ENCODE results near the gene KCNN4. TPM values are rescaled to one million over a fixed set of nuclear protein-coding genes. Genes with fewer than 3 reads are reported as not detected.

Gene KCNN4
- total RNA-seq, 1 experiment from 2014 or later: 45.9 TPM

DNA sequence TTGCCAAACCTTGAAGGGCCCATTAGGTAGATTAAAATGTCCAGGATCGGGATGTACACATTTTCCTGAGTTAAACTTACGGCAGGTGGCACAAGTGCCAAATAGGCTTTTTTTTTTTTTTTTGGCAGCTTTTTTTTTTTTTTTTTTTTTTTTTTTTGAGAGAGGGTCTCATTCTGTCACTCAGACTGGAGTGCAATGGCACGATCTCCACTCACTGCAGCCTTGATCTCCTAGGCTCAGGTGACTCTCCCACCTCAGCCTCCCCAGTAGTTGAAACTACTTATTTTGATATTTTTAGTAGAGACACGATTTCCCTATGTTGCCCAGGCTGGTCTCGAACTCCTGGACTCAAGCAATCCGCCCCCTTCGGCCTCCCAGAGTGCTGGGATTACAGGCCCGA lies 55.9 kb downstream of the KCNN4 start:
- intact Hi-C loops (cut with micrococcal nuclease): no loop called here
- CTCF ChIA-PET: interaction anchor here (0.6 kb wide), 1 partner anchor 89 kb away, joined by 3 read pairs; no protein-coding TSS in a partner anchor

GRCh38 chr19:43723588-43723987 lies 57.2 kb downstream of the KCNN4 start:
- intact Hi-C loops (cut with micrococcal nuclease): loop anchor here (1.0 kb wide), 1 partner anchor 54 kb away; no protein-coding TSS in a partner anchor
- no peaks in the 10 kb centered on the region for H3K27me3 Mint-ChIP-seq (ENCODE audit: insufficient read depth, unreplicated experiment)
- H3K4me3 Mint-ChIP-seq (ENCODE audit: unreplicated experiment): no peak overlapping the region
- H3K4me1 Mint-ChIP-seq (ENCODE audit: insufficient read depth, unreplicated experiment): peaks cover 6% of the 10 kb centered on the region
- peak; percentile 48 for DNase-seq (ENCODE audit: unreplicated experiment)
- no peaks in the 10 kb centered on the region for H3K9me3 Mint-ChIP-seq (ENCODE audit: unreplicated experiment)
- TF ChIP-seq CTCF (IDR thresholded peaks at IDR 0.05; ENCODE audit: unreplicated experiment): peak; percentile 35
- no peak overlapping the region for H3K27ac Mint-ChIP-seq (ENCODE audit: low read depth, unreplicated experiment)
- BruUV-seq (replicated peaks): no TSS peak
- CTCF ChIA-PET: interaction anchor here (0.8 kb wide), 1 partner anchor 86 kb away, joined by 3 read pairs; no protein-coding TSS in a partner anchor
- POLR2A ChIA-PET: interaction anchor here (0.9 to 1.2 kb wide), 3 partner anchors 12 to 55 kb away, joined by 3 to 4 read pairs (median 3); no protein-coding TSS in a partner anchor
- peaks cover 3% of the 10 kb centered on the region for H3K36me3 Mint-ChIP-seq (ENCODE audit: insufficient read depth, unreplicated experiment)

More for the DNA sequence above, 55.9 kb downstream of the KCNN4 start:
- Mint-ChIP-seq H3K27me3 (ENCODE audit: insufficient read depth, unreplicated experiment) (no peaks in the 10 kb centered on the region), H3K27ac (ENCODE audit: low read depth, unreplicated experiment) (no peak overlapping the region), H3K4me1 (ENCODE audit: insufficient read depth, unreplicated experiment) (peaks cover 6% of the 10 kb centered on the region), H3K36me3 (ENCODE audit: insufficient read depth, unreplicated experiment) (peaks cover 13% of the 10 kb centered on the region), H3K4me3 (ENCODE audit: unreplicated experiment) (no peak overlapping the region), H3K9me3 (ENCODE audit: unreplicated experiment) (no peaks in the 10 kb centered on the region)
- no peak for DNase-seq (ENCODE audit: unreplicated experiment)
- no peak for TF ChIP-seq CTCF (IDR thresholded peaks at IDR 0.05; ENCODE audit: unreplicated experiment)
- POLR2A ChIA-PET: interaction anchor here (1.3 to 2.1 kb wide), 2 partner anchors 14 to 17 kb away, joined by 5 to 15 read pairs; no protein-coding TSS in a partner anchor
- no TSS peak for BruUV-seq (replicated peaks)

DNA sequence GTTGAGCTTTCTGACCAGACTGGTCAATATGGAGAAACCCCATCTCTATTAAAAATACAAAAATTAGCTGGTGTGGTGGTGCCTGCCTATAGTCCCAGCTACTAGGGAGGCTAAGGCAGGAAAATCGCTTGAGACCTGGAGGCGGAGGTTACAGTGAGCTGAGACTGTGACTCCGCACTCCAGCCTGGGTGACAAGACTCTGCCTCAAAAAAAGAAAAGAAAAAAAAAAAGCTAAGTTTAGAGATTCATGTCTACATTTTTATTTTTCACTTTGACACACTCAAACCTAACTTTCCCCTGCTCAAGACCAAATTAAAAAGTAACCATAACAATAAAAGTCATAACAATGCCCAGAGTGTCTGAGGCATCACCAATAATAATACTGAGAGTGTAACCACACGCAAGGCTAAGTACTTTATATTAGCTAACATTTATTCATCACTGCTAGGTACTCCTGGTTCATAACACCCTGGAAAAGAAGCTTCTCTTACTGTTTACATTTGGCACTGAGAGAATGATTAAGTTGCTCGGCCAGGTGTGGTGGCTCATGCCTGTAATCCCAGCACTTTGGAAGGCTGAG lies 59.2 kb downstream of the KCNN4 start:
- ChIA-PET CTCF (interaction anchor here (0.7 kb wide), 1 partner anchor 11 kb away, joined by 3 read pairs; no protein-coding TSS in a partner anchor), POLR2A (interaction anchor here (0.6 to 1.1 kb wide), 4 partner anchors 13 to 59 kb away, joined by 3 to 5 read pairs (median 3); partner anchors contain the start of gene SMG9)
- Mint-ChIP-seq H3K27me3 (ENCODE audit: insufficient read depth, unreplicated experiment) (no peaks in the 10 kb centered on the region), H3K36me3 (ENCODE audit: insufficient read depth, unreplicated experiment) (no peaks in the 10 kb centered on the region), H3K4me3 (ENCODE audit: unreplicated experiment) (no peak overlapping the region), H3K4me1 (ENCODE audit: insufficient read depth, unreplicated experiment) (peaks cover 6% of the 10 kb centered on the region), H3K27ac (ENCODE audit: low read depth, unreplicated experiment) (no peak overlapping the region), H3K9me3 (ENCODE audit: unreplicated experiment) (no peaks in the 10 kb centered on the region)
- intact Hi-C loops (cut with micrococcal nuclease): loop anchor here (1.0 kb wide), 1 partner anchor 36 kb away; no protein-coding TSS in a partner anchor
- no peak for TF ChIP-seq CTCF (IDR thresholded peaks at IDR 0.05; ENCODE audit: unreplicated experiment)
- no peak for DNase-seq (ENCODE audit: unreplicated experiment)
- no TSS peak for BruUV-seq (replicated peaks)

GRCh38 chr19:43720936-43721335 lies 59.8 kb downstream of the KCNN4 start:
- Mint-ChIP-seq H3K4me1 (ENCODE audit: insufficient read depth, unreplicated experiment) (peaks cover 6% of the 10 kb centered on the region), H3K36me3 (ENCODE audit: insufficient read depth, unreplicated experiment) (no peaks in the 10 kb centered on the region), H3K27me3 (ENCODE audit: insufficient read depth, unreplicated experiment) (no peaks in the 10 kb centered on the region), H3K4me3 (ENCODE audit: unreplicated experiment) (no peak overlapping the region), H3K9me3 (ENCODE audit: unreplicated experiment) (no peaks in the 10 kb centered on the region), H3K27ac (ENCODE audit: low read depth, unreplicated experiment) (no peak overlapping the region)
- POLR2A ChIA-PET: interaction anchor here (1.1 kb wide), 1 partner anchor 34 kb away, joined by 5 read pairs; the partner anchor contains the start of gene SMG9
- CTCF ChIA-PET: no interaction called here
- TF ChIP-seq CTCF (IDR thresholded peaks at IDR 0.05; ENCODE audit: unreplicated experiment): no peak
- no peak for DNase-seq (ENCODE audit: unreplicated experiment)
- intact Hi-C loops (cut with micrococcal nuclease): loop anchor here (1.0 kb wide), 1 partner anchor 36 kb away; no protein-coding TSS in a partner anchor
- BruUV-seq (replicated peaks): no TSS peak
